Testis (tissue), 5 donors: ENCODE results near the gene ZNF174. TPM values are rescaled to one million over a fixed set of nuclear protein-coding genes. Genes with fewer than 3 reads are reported as not detected.

ENCODE experiments used
- DNase-seq: peaks from one replicate; pipeline ENCODE4 v3.0.0-alpha.2; 2019
- H3K27ac ChIP-seq, 2 donors: fragments of 200-600 bp; sonication (generic); one replicate each; pipeline ENCODE4 v1.5.1; 2019
- H3K27me3 ChIP-seq: fragments of 200-600 bp; sonication (generic); one replicate; pipeline ENCODE4 v1.5.1; 2019
- H3K36me3 ChIP-seq: fragments of 200-600 bp; sonication (generic); one replicate; pipeline ENCODE4 v1.5.1; 2017; ENCODE audit warnings: low read depth; ENCODE audit errors: missing control alignments
- H3K4me1 ChIP-seq: fragments of 200-600 bp; sonication (generic); one replicate; pipeline ENCODE4 v1.5.1; 2019
- H3K4me3 ChIP-seq, 2 donors: fragments of 200-600 bp; sonication (generic); one replicate each; pipeline ENCODE4 v1.5.1; 2017 to 2019
- H3K9me3 ChIP-seq: fragments of 200-600 bp; sonication (generic); one replicate; pipeline ENCODE4 v1.5.1; 2017
- CTCF ChIP-seq, 3 experiments: fragments of 450-650 bp in 2 of 3; fragments of 200-600 bp in 1 of 3; sonication (generic) in 1 of 3; IDR thresholded peaks; one replicate each; pipeline ENCODE4 v1.5.1; 2016 to 2019; ENCODE audit warnings: antibody characterized with exemption in 3 of 3, mild to moderate bottlenecking in 2 of 3, moderate library complexity in 1 of 3
- POLR2A ChIP-seq: fragments of 450-650 bp; IDR thresholded peaks from one replicate; pipeline ENCODE4 v1.6.1; 2017; ENCODE audit warnings: antibody characterized with exemption, mild to moderate bottlenecking, moderate library complexity
- WGBS, 2 donors: methylation state at CpG; one replicate each; pipeline ENCODE4 v1.1.5; 2018; 5-methylcytosine and 5-hydroxymethylcytosine counted together
- intact Hi-C: fragments of 100-400 bp; cut with DNase I; formaldehyde crosslinking; loops from one replicate; pipeline ENCODE4 v1.15.1; 2023; ENCODE audit warnings: low total_unique reads
- long read RNA-seq, 2 donors: transcript quantifications; one replicate each; lab custom pipeline, GENCODE V29; 2026
- polyA plus RNA-seq: library from polyadenylated mRNA; stranded (reverse); fragments of 350-450 nt; fragmentation: Illumina TruSeq; extraction: RNeasy Lipid Tissue Mini Kit (QIAGEN cat#74804); gene quantifications from one replicate; pipeline ENCODE4 v1.2.3, GENCODE V29; 2014; ENCODE audit warnings: low read depth, low replicate concordance; ENCODE audit not compliant: insufficient read depth
- total RNA-seq, 2 donors: library from RNA; depleted of rRNA; stranded (reverse); fragments of >200 nt; gene quantifications; one replicate each; pipeline ENCODE4 v1.2.3, GENCODE V29; 2016

Gene ZNF174
- 10 to 100 TPM; 18.3 to 23.2 TPM for total RNA-seq
- 19.2 TPM for polyA plus RNA-seq
- long read RNA-seq, donor 1, transcript ZNF174-201 (3 exons, 2,260 nt): major isoform, 5 of 13 reads
- long read RNA-seq, donor 1, partial matches to known transcripts: 8 of 13 reads
- long read RNA-seq, donor 1, other reads (novel, unspliced or antisense): 0 of 13 reads
- long read RNA-seq, donor 2, partial matches to known transcripts: 0 of 6 reads
- long read RNA-seq, donor 2, other reads (novel, unspliced or antisense): 0 of 6 reads

- DNase-seq: peak; percentile 100
- Histone ChIP-seq H3K36me3 (no peaks in the 10 kb centered on the region), H3K27ac (peak within 1 kb of the TSS; percentile 71 to 84), H3K4me1 (peaks cover 12% of the 10 kb centered on the region), H3K4me3 (peak within 1 kb of the TSS; percentile 82 to 98), H3K27me3 (no peaks in the 10 kb centered on the region), H3K9me3 (no peaks in the 10 kb centered on the region)
- intact Hi-C loops: no loop called here
- 1% methylated on average over 25 to 78 of the region's 95 CpGs for whole genome bisulfite sequencing, 2 donors
- TF ChIP-seq POLR2A (no peak), CTCF (IDR thresholded peaks at IDR 0.05) (no peak)
Measured at GRCh38 chr16:3400779-3401688, at the start of gene ZNF174, which contains the start of gene ZSCAN32. Gene ZNF174 (plus strand): TSS chr16:3401215. CDS start chr16:3402005, 790 bp downstream. Gene ZSCAN32 (minus strand): TSS chr16:3401004. CDS start chr16:3397557, 3,447 bp downstream.

GRCh38 chr16:3355589-3355988 lies 45.4 kb upstream of the ZNF174 start, which contains the start of gene OR2C1:
Gene OR2C1 (plus strand): TSS chr16:3355889. CDS start chr16:3355941, 52 bp downstream.
- intact Hi-C loops: no loop called here
- Histone ChIP-seq H3K4me1 (no peaks in the 10 kb centered on the region), H3K27me3 (no peaks in the 10 kb centered on the region), H3K36me3 (no peaks in the 10 kb centered on the region), H3K27ac (no peak within 1 kb of the TSS), H3K9me3 (no peaks in the 10 kb centered on the region), H3K4me3 (no peak within 1 kb of the TSS)
- DNase-seq: no peak
- TF ChIP-seq POLR2A: no peak
- TF ChIP-seq CTCF (IDR thresholded peaks at IDR 0.05): no peak
- WGBS, 2 donors: 79 to 81% methylated on average over 3 of the region's 3 CpGs

- no peaks in the 10 kb centered on the region for H3K4me1 ChIP-seq
- TF ChIP-seq POLR2A (no peak), CTCF (IDR thresholded peaks at IDR 0.05) (no peak)
- H3K9me3 ChIP-seq: no peaks in the 10 kb centered on the region
- no peak overlapping the region for H3K4me3 ChIP-seq
- no peak overlapping the region for H3K27ac ChIP-seq
- no peaks in the 10 kb centered on the region for H3K27me3 ChIP-seq
- H3K36me3 ChIP-seq: no peaks in the 10 kb centered on the region
- intact Hi-C loops: no loop called here
- 83 to 92% methylated on average over 10 of the region's 10 CpGs for WGBS, 2 donors
- DNase-seq: no peak
Measured at GRCh38 chr16:3356118-3356517, 44.9 kb upstream of the ZNF174 start.

GRCh38 chr16:3358871-3359270 lies 42.1 kb upstream of the ZNF174 start:
- no peaks in the 10 kb centered on the region for H3K9me3 ChIP-seq
- H3K4me1 ChIP-seq: no peaks in the 10 kb centered on the region
- no peak overlapping the region for H3K4me3 ChIP-seq
- no peaks in the 10 kb centered on the region for H3K36me3 ChIP-seq
- H3K27ac ChIP-seq: no peak overlapping the region
- 3 to 23% methylated on average over 1 of the region's 1 CpG for WGBS, 2 donors
- intact Hi-C loops: no loop called here
- no peak for TF ChIP-seq CTCF (IDR thresholded peaks at IDR 0.05)
- TF ChIP-seq POLR2A: no peak
- H3K27me3 ChIP-seq: no peaks in the 10 kb centered on the region
- DNase-seq: no peak
